Type B pancreatic cell (in vitro differentiated cells): Measurements from ENCODE around the gene KRTAP19-2. TPM values are rescaled to one million over a fixed set of nuclear protein-coding genes. Genes with fewer than 3 reads are reported as not detected.

Source experiments
- DNase-seq: peaks from one replicate; pipeline ENCODE4 v3.0.0; 2021; ENCODE audit warnings: mixed read lengths; ENCODE audit not compliant: unreplicated experiment; ENCODE audit errors: extremely low spot score
- H3K27ac Mint-ChIP-seq: 2 replicates; pipeline ENCODE4 v1.8.0; 2021; ENCODE audit warnings: mild to moderate bottlenecking, mixed read lengths
- H3K27me3 Mint-ChIP-seq: 2 replicates; pipeline ENCODE4 v1.8.0; 2021; ENCODE audit warnings: mixed read lengths
- H3K36me3 Mint-ChIP-seq: 2 replicates; pipeline ENCODE4 v1.8.0; 2021; ENCODE audit warnings: mixed read lengths
- H3K4me1 Mint-ChIP-seq: one replicate; pipeline ENCODE4 v1.8.0; 2021; ENCODE audit warnings: mixed read lengths; ENCODE audit not compliant: unreplicated experiment
- H3K4me3 Mint-ChIP-seq: 2 replicates; pipeline ENCODE4 v1.8.0; 2021; ENCODE audit warnings: mild to moderate bottlenecking, mixed read lengths
- H3K9me3 Mint-ChIP-seq: 2 replicates; pipeline ENCODE4 v1.8.0; 2021; ENCODE audit warnings: mixed read lengths
- CTCF ChIP-seq: fragments of 200-600 bp; sonication (generic); conservative IDR thresholded peaks from 2 replicates; pipeline ENCODE4 v1.5.0; 2021; ENCODE audit warnings: antibody characterized with exemption, mild to moderate bottlenecking
- total RNA-seq: library from RNA; stranded (reverse); gene quantifications from 2 replicates; pipeline ENCODE4 v1.2.1, GENCODE V29; 2021; ENCODE audit warnings: low replicate concordance

KRTAP19-2 gene
- total RNA-seq, 1 donor from 2014 or later: not detected

GRCh38 chr21:30447056-30447455 lies 40.2 kb downstream of the KRTAP19-2 start:
- no peak overlapping the region for H3K4me3 Mint-ChIP-seq
- no peaks in the 10 kb centered on the region for H3K36me3 Mint-ChIP-seq
- no peak overlapping the region for H3K27ac Mint-ChIP-seq
- TF ChIP-seq CTCF: no peak
- no peaks in the 10 kb centered on the region for H3K9me3 Mint-ChIP-seq
- no peaks in the 10 kb centered on the region for H3K27me3 Mint-ChIP-seq
- no peaks in the 10 kb centered on the region for H3K4me1 Mint-ChIP-seq
- DNase-seq: no peak

- no peak for DNase-seq
- TF ChIP-seq CTCF: no peak
- Mint-ChIP-seq H3K36me3 (no peaks in the 10 kb centered on the region), H3K4me1 (no peaks in the 10 kb centered on the region), H3K9me3 (peaks cover 5% of the 10 kb centered on the region), H3K27me3 (no peaks in the 10 kb centered on the region), H3K27ac (no peak overlapping the region), H3K4me3 (no peak overlapping the region)
Observed at GRCh38 chr21:30444204-30444603, 43.0 kb downstream of the KRTAP19-2 start.

GRCh38 chr21:30443226-30443625 lies 44.0 kb downstream of the KRTAP19-2 start:
- Mint-ChIP-seq H3K36me3 (no peaks in the 10 kb centered on the region), H3K27me3 (no peaks in the 10 kb centered on the region), H3K27ac (no peak overlapping the region), H3K9me3 (peaks cover 5% of the 10 kb centered on the region), H3K4me3 (no peak overlapping the region), H3K4me1 (peaks cover 6% of the 10 kb centered on the region)
- DNase-seq: no peak
- TF ChIP-seq CTCF: no peak

- Mint-ChIP-seq H3K4me1 (peaks cover 6% of the 10 kb centered on the region), H3K27me3 (no peaks in the 10 kb centered on the region), H3K9me3 (peaks cover 5% of the 10 kb centered on the region), H3K36me3 (no peaks in the 10 kb centered on the region), H3K27ac (no peak within 1 kb of the TSS), H3K4me3 (no peak within 1 kb of the TSS)
- no peak for DNase-seq
- no peak for TF ChIP-seq CTCF
Observed at GRCh38 chr21:30439975-30440374, 47.3 kb downstream of the KRTAP19-2 start, which contains the start of gene KRTAP15-1. Gene KRTAP15-1, plus strand, starts transcription at chr21:30440275. Its CDS starts 53 bp downstream, at chr21:30440328.

Other genes with a start within 250 kb of the KRTAP19-2 start
- gene KRTAP24-1, start 204.5 kb downstream of the KRTAP19-2 start, total RNA-seq: not detected in 2 replicates
- not detected in 2 replicates for gene KRTAP25-1, start 197.9 kb downstream of the KRTAP19-2 start, total RNA-seq
- not detected in 2 replicates for gene KRTAP26-1, start 167.1 kb downstream of the KRTAP19-2 start, total RNA-seq
- gene KRTAP27-1, start 149.7 kb downstream of the KRTAP19-2 start, total RNA-seq: not detected in 2 replicates
- gene KRTAP23-1, start 138.8 kb downstream of the KRTAP19-2 start, total RNA-seq: not detected in 2 replicates
- not detected in 2 replicates for gene KRTAP13-2, start 115.2 kb downstream of the KRTAP19-2 start, total RNA-seq
- not detected in 2 replicates for gene KRTAP13-1, start 91.4 kb downstream of the KRTAP19-2 start, total RNA-seq
- gene KRTAP13-3, start 61.5 kb downstream of the KRTAP19-2 start, total RNA-seq: not detected in 2 replicates
- gene KRTAP13-4, start 57.2 kb downstream of the KRTAP19-2 start, total RNA-seq: not detected in 2 replicates
- gene KRTAP15-1, start 47.2 kb downstream of the KRTAP19-2 start, total RNA-seq: not detected in 2 replicates
- 1.0 and 1.1 TPM in 2 replicates for gene KRTAP19-1, start 7.1 kb downstream of the KRTAP19-2 start, total RNA-seq
- gene KRTAP19-3, start 4.6 kb upstream of the KRTAP19-2 start, total RNA-seq: not detected in 2 replicates
- not detected in 2 replicates for gene KRTAP19-4, start 9.7 kb upstream of the KRTAP19-2 start, total RNA-seq
- not detected in 2 replicates for gene KRTAP19-5, start 14.7 kb upstream of the KRTAP19-2 start, total RNA-seq
- not detected in 2 replicates for gene KRTAP19-6, start 54.4 kb upstream of the KRTAP19-2 start, total RNA-seq
- gene KRTAP19-7, start 73.9 kb upstream of the KRTAP19-2 start, total RNA-seq: not detected in 2 replicates
- gene KRTAP22-2, start 103.0 kb upstream of the KRTAP19-2 start, total RNA-seq: not detected in 2 replicates
- gene KRTAP6-3, start 105.0 kb upstream of the KRTAP19-2 start, total RNA-seq: not detected in 2 replicates
- not detected in 2 replicates for gene KRTAP6-2, start 111.5 kb upstream of the KRTAP19-2 start, total RNA-seq
- gene KRTAP22-1, start 113.7 kb upstream of the KRTAP19-2 start, total RNA-seq: not detected in 2 replicates
- not detected in 2 replicates for gene KRTAP6-1, start 126.5 kb upstream of the KRTAP19-2 start, total RNA-seq
- not detected in 2 replicates for gene KRTAP20-1, start 129.0 kb upstream of the KRTAP19-2 start, total RNA-seq
- not detected in 2 replicates for gene KRTAP20-4, start 133.2 kb upstream of the KRTAP19-2 start, total RNA-seq
- not detected in 2 replicates for gene KRTAP20-2, start 147.8 kb upstream of the KRTAP19-2 start, total RNA-seq
- not detected in 2 replicates for gene KRTAP20-3, start 155.4 kb upstream of the KRTAP19-2 start, total RNA-seq
- gene KRTAP21-3, start 231.3 kb upstream of the KRTAP19-2 start, total RNA-seq: not detected in 2 replicates